ENCODE measurements around the gene PSME3IP1. TPM values are rescaled to one million over a fixed set of nuclear protein-coding genes. Genes with fewer than 3 reads are reported as not detected.
"Not testable (repeated sequence)": the region's sequence is repeated elsewhere in the genome, so short reads cannot be mapped to it uniquely, and the experiment has no call there.

Gene PSME3IP1
- total RNA-seq, 1 experiment from 2014 or later = 104 TPM

DNA sequence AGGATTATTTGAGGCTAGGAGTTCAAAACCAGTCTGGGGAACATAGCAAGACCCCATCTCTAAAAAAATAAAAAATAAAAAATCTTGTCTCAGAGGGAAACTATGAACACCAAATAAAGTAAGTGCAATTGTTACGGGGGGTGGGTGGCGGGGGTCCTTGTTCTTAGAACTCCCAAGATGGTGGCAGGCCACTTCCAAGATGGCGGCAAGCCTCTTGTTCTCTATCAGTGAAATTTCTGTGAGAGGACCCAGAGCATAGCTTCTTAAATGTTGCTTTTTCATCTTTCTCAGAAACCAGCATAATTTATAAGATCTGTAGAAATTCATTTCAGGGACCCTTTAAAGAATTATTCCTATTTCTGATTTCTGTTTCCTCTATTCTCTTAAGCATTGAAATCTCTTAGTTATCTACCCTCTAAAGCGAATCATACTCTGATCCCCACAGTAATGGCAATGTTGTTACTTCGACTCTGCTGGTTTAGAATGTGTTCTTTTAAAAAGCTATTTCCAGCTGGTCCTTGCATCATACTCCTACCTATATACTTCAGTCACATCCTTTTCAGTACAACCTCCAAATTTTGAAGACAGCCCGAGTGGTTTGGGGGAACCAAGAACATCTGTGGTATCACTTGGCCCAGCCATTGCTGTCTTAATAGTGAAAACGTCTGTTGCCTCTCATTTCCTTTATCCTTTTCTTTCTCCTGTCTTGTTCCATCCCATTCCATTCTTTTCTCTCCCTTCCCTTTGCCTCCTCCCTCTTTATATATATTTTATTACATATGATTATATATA, 16.5 kb upstream of the PSME3IP1 start (continued):
- no peak for TF ChIP-seq ZNF317 (CRISPR knock-in tag; IDR thresholded peaks at IDR 0.05; ENCODE audit: borderline replicate concordance, low read depth)
- no peak for TF ChIP-seq ZNF423 (CRISPR knock-in tag; IDR thresholded peaks at IDR 0.05)
- no peak for TF ChIP-seq TEAD4 (CRISPR knock-in tag; IDR thresholded peaks at IDR 0.05)

DNA sequence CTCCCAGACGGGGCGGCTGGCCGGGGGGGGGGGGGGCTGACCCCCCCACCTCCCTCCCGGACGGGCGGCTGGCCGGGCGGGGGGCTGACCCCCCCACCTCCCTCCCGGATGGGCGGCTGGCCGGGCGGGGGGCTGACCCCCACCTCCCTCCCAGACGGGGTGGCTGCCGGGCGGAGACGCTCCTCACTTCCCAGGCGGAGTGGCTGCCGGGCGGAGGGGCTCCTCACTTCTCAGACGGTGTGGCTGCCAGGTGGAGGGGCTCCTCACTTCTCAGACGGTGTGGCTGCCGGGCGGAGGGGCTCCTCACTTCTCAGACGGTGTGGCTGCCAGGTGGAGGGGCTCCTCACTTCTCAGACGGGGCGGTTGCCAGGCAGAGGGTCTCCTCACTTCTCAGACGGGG, 15.1 kb upstream of the PSME3IP1 start:
- H3K27ac Mint-ChIP-seq; H3K27me3 Mint-ChIP-seq (ENCODE audit: low read depth); H3K9me3 Mint-ChIP-seq; H3K4me3 Mint-ChIP-seq; H3K4me1 Mint-ChIP-seq; DNase-seq (ENCODE audit: low spot score); CTCF ChIA-PET; POLR2A ChIA-PET; ATAC-seq: not testable (repeated sequence)
- H3K36me3 Mint-ChIP-seq = peaks cover 24% of the 10 kb centered on the region

DNA sequence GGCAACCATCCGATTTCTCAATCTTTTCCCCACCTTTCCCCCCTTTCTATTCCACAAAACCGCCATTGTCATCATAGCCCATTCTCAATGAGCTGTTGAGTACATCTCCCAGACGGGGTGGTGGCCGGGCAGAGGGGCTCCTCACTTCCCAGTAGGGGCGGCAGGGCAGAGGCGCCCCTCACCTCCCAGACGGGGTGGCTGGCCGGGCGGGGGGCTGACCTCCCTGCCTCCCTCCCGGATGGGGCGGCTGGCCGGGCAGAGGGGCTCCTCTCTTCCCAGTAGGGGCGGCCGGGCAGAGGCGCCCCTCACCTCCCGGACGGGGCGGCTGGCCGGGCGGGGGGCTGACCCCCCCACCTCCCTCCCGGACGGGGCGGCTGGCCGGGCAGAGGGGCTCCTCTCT, 14.5 kb upstream of the PSME3IP1 start:
- H3K27ac Mint-ChIP-seq; DNase-seq (ENCODE audit: low spot score); POLR2A ChIA-PET: not testable (repeated sequence)

DNA sequence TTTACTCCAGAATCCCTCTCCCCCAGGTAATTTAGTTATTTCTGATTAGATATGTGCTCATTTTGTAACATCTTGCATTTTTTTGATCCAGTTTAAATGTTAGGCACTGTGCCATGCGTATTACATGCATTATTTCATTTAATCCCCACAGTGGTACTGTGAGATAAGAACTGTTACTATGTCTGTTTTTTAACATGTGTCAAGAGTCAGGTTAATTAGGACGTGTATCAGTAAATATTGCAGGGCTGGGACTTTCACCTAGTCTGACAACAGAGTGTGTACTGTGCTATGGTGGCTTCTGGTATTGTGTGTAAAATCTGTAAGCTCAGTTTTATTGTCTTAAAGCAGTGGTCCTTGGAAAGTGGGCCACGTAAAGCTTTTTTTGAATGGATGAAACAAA, 10.9 kb upstream of the PSME3IP1 start:
- CTCF ChIA-PET = interaction anchor here (1.2 kb wide), 1 partner anchor 10 kb away, joined by 3 read pairs; no protein-coding TSS in a partner anchor
- POLR2A ChIA-PET = no interaction called here
- Mint-ChIP-seq H3K27me3 (ENCODE audit: low read depth) (no peaks in the 10 kb centered on the region), H3K27ac (no peak overlapping the region), H3K36me3 (peaks cover 11% of the 10 kb centered on the region), H3K4me1 (peaks cover 8% of the 10 kb centered on the region), H3K4me3 (no peak overlapping the region), H3K9me3 (peaks cover 6% of the 10 kb centered on the region; the same call in 1 of the 2 replicates)
- no peak for TF ChIP-seq JUN (CRISPR knock-in tag; IDR thresholded peaks at IDR 0.05)
- TF ChIP-seq, protein P1, sequence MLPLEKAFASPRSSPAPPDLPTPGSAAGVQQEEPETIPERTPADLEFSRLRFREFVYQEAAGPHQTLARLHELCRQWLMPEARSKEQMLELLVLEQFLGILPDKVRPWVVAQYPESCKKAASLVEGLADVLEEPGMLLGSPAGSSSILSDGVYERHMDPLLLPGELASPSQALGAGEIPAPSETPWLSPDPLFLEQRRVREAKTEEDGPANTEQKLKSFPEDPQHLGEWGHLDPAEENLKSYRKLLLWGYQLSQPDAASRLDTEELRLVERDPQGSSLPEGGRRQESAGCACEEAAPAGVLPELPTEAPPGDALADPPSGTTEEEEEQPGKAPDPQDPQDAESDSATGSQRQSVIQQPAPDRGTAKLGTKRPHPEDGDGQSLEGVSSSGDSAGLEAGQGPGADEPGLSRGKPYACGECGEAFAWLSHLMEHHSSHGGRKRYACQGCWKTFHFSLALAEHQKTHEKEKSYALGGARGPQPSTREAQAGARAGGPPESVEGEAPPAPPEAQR (CRISPR knock-in tag; IDR thresholded peaks at IDR 0.05) = no peak
- TF ChIP-seq, protein P2, sequence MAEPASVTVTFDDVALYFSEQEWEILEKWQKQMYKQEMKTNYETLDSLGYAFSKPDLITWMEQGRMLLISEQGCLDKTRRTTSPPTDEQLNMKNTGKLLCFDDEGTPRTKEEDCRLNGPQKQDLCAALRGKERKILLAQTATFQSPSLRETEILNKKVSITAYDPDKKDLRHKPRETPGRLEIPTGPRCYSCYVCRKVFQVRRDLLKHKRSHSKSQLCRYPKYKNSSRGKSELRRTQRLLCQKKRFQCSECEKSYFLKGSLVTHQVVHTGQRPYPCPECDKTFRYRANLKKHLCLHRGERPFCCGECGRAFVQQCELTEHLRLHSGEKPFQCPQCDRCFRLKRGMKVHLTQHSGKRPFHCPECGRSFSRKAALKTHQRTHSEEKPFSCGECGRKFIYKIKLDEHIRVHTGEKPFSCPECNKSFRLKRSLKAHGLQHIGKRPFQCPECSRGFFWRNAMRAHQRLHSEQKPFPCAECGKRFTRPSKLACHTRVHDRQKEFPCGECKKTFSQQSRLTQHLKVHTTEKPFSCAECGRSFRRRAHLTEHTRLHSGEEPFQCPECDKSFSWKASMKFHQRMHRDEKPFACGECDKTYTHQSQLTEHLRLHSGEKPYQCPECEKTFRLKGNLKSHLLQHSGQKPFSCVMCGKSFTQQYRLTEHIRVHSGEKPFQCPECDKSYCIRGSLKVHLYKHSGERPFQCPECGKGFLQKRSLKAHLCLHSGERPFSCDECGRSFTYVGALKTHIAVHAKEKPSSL (CRISPR knock-in tag; conservative IDR thresholded peaks at IDR 0.05) = no peak
- no peak for TF ChIP-seq JAZF1 (CRISPR knock-in tag; IDR thresholded peaks at IDR 0.05)
- TF ChIP-seq HMGA2 (CRISPR knock-in tag; IDR thresholded peaks at IDR 0.05) = no peak
- TF ChIP-seq ZNF317 (CRISPR knock-in tag; IDR thresholded peaks at IDR 0.05; ENCODE audit: borderline replicate concordance, low read depth) = no peak
- no peak for TF ChIP-seq NR3C1 (CRISPR knock-in tag; conservative IDR thresholded peaks at IDR 0.05; ENCODE audit: low read depth)
- TF ChIP-seq, protein P3, sequence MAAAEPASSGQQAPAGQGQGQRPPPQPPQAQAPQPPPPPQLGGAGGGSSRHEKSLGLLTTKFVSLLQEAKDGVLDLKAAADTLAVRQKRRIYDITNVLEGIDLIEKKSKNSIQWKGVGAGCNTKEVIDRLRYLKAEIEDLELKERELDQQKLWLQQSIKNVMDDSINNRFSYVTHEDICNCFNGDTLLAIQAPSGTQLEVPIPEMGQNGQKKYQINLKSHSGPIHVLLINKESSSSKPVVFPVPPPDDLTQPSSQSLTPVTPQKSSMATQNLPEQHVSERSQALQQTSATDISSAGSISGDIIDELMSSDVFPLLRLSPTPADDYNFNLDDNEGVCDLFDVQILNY (CRISPR knock-in tag; IDR thresholded peaks at IDR 0.05) = no peak
- no peak for ATAC-seq
- no peak for DNase-seq (ENCODE audit: low spot score)

More for the DNA sequence above, 14.5 kb upstream of the PSME3IP1 start:
- H3K9me3 Mint-ChIP-seq; H3K4me1 Mint-ChIP-seq; ATAC-seq; H3K27me3 Mint-ChIP-seq (ENCODE audit: low read depth); H3K4me3 Mint-ChIP-seq; CTCF ChIA-PET: not testable (repeated sequence)
- H3K36me3 Mint-ChIP-seq = peaks cover 20% of the 10 kb centered on the region

DNA sequence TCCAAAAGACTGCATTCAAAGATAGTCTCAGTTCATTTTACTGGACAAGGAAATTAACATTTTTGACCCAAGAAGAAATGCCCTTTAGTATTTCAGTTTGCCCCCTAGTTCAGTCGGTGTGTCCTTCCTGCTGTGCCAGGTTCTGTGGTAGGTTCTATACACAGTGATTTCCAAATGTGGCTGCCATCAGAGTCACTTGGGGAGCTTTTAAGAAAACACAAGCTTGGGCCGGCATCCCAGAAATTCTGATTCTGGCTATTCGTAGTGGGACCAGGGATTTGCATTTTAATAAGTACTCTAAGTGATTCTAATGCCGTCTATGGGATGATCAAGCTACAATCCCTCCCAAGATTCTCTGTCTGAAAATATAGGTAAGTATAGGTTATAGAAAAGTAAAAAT, 10.4 kb upstream of the PSME3IP1 start:
- H3K4me3 Mint-ChIP-seq = no peak overlapping the region
- ChIA-PET CTCF (interaction anchor here (1.2 kb wide), 1 partner anchor 9 kb away, joined by 3 read pairs; no protein-coding TSS in a partner anchor), POLR2A (no interaction called here)
- peaks cover 11% of the 10 kb centered on the region for H3K36me3 Mint-ChIP-seq
- H3K9me3 Mint-ChIP-seq = peaks cover 6% of the 10 kb centered on the region; the same call in 1 of the 2 replicates
- no peak for DNase-seq (ENCODE audit: low spot score)
- H3K4me1 Mint-ChIP-seq = peaks cover 8% of the 10 kb centered on the region
- no peak for ATAC-seq
- no peaks in the 10 kb centered on the region for H3K27me3 Mint-ChIP-seq (ENCODE audit: low read depth)
- H3K27ac Mint-ChIP-seq = peak overlapping the region; percentile 9; the same call in 1 of the 2 replicates
- TF ChIP-seq ATF1 (CRISPR knock-in tag; IDR thresholded peaks at IDR 0.05) (no peak), GTF2I (CRISPR knock-in tag; conservative IDR thresholded peaks at IDR 0.05) (no peak), NFE2L1 (CRISPR knock-in tag; IDR thresholded peaks at IDR 0.05) (no peak)
- TF ChIP-seq, protein P4, sequence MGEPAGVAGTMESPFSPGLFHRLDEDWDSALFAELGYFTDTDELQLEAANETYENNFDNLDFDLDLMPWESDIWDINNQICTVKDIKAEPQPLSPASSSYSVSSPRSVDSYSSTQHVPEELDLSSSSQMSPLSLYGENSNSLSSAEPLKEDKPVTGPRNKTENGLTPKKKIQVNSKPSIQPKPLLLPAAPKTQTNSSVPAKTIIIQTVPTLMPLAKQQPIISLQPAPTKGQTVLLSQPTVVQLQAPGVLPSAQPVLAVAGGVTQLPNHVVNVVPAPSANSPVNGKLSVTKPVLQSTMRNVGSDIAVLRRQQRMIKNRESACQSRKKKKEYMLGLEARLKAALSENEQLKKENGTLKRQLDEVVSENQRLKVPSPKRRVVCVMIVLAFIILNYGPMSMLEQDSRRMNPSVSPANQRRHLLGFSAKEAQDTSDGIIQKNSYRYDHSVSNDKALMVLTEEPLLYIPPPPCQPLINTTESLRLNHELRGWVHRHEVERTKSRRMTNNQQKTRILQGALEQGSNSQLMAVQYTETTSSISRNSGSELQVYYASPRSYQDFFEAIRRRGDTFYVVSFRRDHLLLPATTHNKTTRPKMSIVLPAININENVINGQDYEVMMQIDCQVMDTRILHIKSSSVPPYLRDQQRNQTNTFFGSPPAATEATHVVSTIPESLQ (CRISPR knock-in tag; IDR thresholded peaks at IDR 0.05) = no peak
- TF ChIP-seq, protein P5, sequence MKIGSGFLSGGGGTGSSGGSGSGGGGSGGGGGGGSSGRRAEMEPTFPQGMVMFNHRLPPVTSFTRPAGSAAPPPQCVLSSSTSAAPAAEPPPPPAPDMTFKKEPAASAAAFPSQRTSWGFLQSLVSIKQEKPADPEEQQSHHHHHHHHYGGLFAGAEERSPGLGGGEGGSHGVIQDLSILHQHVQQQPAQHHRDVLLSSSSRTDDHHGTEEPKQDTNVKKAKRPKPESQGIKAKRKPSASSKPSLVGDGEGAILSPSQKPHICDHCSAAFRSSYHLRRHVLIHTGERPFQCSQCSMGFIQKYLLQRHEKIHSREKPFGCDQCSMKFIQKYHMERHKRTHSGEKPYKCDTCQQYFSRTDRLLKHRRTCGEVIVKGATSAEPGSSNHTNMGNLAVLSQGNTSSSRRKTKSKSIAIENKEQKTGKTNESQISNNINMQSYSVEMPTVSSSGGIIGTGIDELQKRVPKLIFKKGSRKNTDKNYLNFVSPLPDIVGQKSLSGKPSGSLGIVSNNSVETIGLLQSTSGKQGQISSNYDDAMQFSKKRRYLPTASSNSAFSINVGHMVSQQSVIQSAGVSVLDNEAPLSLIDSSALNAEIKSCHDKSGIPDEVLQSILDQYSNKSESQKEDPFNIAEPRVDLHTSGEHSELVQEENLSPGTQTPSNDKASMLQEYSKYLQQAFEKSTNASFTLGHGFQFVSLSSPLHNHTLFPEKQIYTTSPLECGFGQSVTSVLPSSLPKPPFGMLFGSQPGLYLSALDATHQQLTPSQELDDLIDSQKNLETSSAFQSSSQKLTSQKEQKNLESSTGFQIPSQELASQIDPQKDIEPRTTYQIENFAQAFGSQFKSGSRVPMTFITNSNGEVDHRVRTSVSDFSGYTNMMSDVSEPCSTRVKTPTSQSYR (CRISPR knock-in tag; IDR thresholded peaks at IDR 0.05) = no peak
